ENCODE data around the gene BICDL2. TPM values are rescaled to one million over a fixed set of nuclear protein-coding genes. Genes with fewer than 3 reads are reported as not detected.
"Not testable (repeated sequence)": the region's sequence is repeated elsewhere in the genome, so short reads cannot be mapped to it uniquely, and the experiment has no call there.

Gene BICDL2
- polyA plus RNA-seq, 1 experiment = not detected

DNA sequence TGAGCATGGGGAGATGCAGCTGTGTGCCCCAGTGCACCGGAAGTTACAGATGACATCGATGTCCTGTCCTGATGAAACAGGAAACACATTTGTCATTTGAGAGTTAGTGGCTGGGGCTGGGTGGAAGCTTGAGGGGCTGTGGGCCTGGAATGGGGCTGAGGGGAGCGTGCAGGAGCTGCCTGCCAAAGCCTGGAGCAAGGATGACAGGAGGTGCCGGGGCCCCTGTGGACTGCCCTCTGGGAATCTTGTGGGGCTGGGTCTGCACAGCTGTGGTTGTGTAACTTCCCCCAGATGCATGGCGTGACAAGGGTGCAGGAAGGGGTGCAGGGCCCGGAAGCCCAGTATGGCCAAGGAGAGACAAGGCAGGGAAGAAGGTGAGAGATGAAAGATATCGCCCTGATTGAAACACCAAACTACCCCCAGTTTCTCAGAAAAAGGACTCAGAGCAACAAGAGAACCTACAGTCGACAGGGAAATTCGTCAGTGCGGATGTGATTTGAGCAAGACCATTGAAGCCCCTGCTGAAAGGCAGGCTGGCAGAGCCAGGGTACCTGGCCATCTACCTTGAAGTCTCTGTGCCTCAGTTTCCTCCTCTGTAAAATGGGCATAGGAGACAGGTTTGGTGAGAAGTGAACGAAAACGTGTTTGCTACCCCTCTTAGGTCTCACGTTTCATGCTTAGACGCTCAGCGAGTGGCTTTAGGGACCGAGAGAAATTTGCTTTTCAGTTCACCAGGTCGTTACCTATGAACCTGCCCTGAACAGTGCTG, 18.4 kb upstream of the BICDL2 start:
- CTCF ChIA-PET = interaction anchor here (1.3 kb wide), 1 partner anchor 23 kb away, joined by 7 read pairs; no protein-coding TSS in a partner anchor
- POLR2A ChIA-PET = interaction anchor here (0.6 kb wide), 1 partner anchor 102 kb away, joined by 3 read pairs; no protein-coding TSS in a partner anchor
- no peaks in the 10 kb centered on the region for H3K9me3 ChIP-seq (ENCODE audit: control insufficient read depth, insufficient read depth, low read length)
- no peak for DNase-seq (ENCODE audit: low read depth, low spot score)
- H3K27me3 ChIP-seq (ENCODE audit: control insufficient read depth, insufficient read depth, low read length) = peaks cover 8% of the 10 kb centered on the region
- no peak overlapping the region for H3K27ac ChIP-seq (ENCODE audit: low read depth, low read length)
- TF ChIP-seq, protein P1, sequence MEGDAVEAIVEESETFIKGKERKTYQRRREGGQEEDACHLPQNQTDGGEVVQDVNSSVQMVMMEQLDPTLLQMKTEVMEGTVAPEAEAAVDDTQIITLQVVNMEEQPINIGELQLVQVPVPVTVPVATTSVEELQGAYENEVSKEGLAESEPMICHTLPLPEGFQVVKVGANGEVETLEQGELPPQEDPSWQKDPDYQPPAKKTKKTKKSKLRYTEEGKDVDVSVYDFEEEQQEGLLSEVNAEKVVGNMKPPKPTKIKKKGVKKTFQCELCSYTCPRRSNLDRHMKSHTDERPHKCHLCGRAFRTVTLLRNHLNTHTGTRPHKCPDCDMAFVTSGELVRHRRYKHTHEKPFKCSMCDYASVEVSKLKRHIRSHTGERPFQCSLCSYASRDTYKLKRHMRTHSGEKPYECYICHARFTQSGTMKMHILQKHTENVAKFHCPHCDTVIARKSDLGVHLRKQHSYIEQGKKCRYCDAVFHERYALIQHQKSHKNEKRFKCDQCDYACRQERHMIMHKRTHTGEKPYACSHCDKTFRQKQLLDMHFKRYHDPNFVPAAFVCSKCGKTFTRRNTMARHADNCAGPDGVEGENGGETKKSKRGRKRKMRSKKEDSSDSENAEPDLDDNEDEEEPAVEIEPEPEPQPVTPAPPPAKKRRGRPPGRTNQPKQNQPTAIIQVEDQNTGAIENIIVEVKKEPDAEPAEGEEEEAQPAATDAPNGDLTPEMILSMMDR (IDR thresholded peaks at IDR 0.05; ENCODE audit: low read depth, low read length) = no peak
- H3K4me3 ChIP-seq (ENCODE audit: low read depth, low read length) = no peak overlapping the region

DNA sequence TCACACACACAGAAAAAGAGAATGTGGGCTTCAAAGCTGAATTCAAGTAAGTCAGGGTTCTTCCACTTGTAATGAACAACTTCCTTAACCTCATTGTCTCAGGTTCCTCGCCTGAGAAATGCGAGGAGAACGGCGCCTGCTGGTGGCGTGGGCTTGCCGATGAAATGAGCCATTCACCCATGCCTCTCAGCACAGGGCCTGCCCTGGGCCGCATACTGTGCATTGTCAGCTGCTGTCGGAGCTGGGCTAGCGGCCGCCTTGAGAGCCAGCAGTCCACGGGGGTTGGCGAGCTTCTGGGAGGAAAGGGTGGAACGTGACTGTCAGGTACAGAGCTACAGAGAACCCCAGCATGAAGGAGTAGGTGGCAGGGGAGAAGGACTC, 16.6 kb upstream of the BICDL2 start:
- CTCF ChIA-PET; H3K9me3 ChIP-seq (ENCODE audit: control insufficient read depth, insufficient read depth, low read length); POLR2A ChIA-PET; H3K4me3 ChIP-seq (ENCODE audit: low read depth, low read length); H3K27ac ChIP-seq (ENCODE audit: low read depth, low read length); DNase-seq (ENCODE audit: low read depth, low spot score): not testable (repeated sequence)
- H3K27me3 ChIP-seq (ENCODE audit: control insufficient read depth, insufficient read depth, low read length) = peaks cover 24% of the 10 kb centered on the region

DNA sequence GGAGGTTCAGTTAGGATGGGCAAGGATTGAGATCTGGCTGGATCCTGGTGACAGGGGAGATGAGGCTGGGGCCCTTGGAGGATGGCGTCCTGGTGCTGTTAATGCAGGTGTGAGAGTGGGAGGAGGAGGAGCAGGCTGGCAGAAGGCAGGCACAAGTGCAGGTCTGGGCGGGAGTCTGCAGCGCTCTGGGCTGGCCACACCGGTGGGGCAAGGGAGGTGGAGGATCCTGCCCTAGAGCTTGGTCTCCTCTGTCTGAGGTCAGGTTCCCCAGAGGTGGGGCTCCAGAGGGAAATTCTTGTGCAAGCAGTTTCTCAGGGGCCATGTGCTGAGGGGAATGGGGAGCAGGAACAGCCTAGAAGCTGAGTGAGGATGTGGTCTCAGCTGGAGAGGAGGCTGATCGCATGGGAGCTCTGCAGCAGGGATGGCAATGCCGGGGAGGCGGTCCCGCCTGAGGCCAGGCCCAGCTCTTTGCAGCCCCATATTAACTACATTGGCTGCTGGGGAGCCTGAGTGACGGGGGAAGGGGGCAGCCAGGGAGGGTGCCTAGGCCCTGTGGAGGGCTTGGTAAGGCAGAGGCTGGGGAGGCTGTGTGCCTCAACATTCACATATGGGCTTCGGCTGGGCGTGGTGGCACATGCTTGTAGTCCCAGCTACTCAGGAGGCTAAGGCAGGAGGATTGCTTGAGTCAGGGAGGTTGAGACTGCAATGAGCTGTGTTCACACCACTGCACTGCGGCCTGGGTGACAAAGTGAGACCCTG, 16.0 kb upstream of the BICDL2 start:
- peaks cover 30% of the 10 kb centered on the region for H3K27me3 ChIP-seq (ENCODE audit: control insufficient read depth, insufficient read depth, low read length)
- POLR2A ChIA-PET; H3K9me3 ChIP-seq (ENCODE audit: control insufficient read depth, insufficient read depth, low read length); H3K4me3 ChIP-seq (ENCODE audit: low read depth, low read length); DNase-seq (ENCODE audit: low read depth, low spot score); CTCF ChIA-PET; H3K27ac ChIP-seq (ENCODE audit: low read depth, low read length): not testable (repeated sequence)

DNA sequence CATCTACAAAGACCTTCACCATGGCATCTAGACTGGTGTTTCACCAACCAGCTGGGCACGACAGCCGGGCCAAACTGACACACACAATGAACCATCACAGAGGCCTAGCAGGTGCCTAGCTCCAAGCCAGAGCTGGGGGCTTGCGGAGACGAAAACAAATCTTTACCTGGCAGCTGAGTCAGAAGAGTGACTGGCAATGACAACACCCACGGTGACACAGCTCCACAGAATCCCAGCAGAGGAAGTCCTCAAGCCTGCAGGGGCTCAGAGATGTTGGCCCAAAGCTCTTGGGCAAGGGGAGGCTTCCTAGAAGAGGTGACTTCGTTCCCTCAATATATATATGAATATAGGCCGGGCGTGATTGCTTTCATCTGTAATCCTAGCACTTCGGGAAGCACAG, 14.8 kb upstream of the BICDL2 start:
- no peaks in the 10 kb centered on the region; the same call in 1 of the 2 replicates for H3K9me3 ChIP-seq (ENCODE audit: control insufficient read depth, insufficient read depth, low read length)
- ChIA-PET CTCF (interaction anchor here (1.0 to 1.2 kb wide), 2 partner anchors 12 to 24 kb away, joined by 3 read pairs; no protein-coding TSS in a partner anchor), POLR2A (no interaction called here)
- no peak overlapping the region for H3K4me3 ChIP-seq (ENCODE audit: low read depth, low read length)
- TF ChIP-seq, protein P1 (IDR thresholded peaks at IDR 0.05; ENCODE audit: low read depth, low read length) = no peak
- H3K27me3 ChIP-seq (ENCODE audit: control insufficient read depth, insufficient read depth, low read length) = peaks cover 42% of the 10 kb centered on the region
- no peak for DNase-seq (ENCODE audit: low read depth, low spot score)
- no peak overlapping the region for H3K27ac ChIP-seq (ENCODE audit: low read depth, low read length)

DNA sequence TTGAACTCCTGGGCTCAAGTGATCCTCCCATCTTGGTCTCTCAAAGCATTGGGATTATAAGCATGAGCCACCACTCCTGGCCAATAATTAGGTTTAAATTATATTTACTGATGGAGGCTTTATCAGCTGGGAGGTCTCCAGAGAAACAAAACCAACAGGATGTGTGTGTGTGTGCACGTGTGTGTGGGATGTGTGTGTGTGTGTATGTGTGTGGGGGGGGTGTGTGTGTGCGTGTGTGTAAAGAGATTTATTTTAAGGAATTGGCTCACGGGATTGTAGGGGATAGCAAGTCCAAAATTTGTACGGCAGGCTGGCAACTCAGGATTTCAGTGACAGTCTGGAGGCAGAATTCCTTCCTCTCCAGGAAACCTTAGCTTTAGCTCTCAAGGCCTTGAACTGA, 14.3 kb upstream of the BICDL2 start:
- ChIA-PET POLR2A (no interaction called here), CTCF (interaction anchor here (1.0 to 1.2 kb wide), 2 partner anchors 11 to 23 kb away, joined by 3 read pairs; no protein-coding TSS in a partner anchor)
- no peak for DNase-seq (ENCODE audit: low read depth, low spot score)
- TF ChIP-seq, protein P1 (IDR thresholded peaks at IDR 0.05; ENCODE audit: low read depth, low read length) = no peak
- H3K27me3 ChIP-seq (ENCODE audit: control insufficient read depth, insufficient read depth, low read length) = peaks cover 46% of the 10 kb centered on the region
- H3K27ac ChIP-seq (ENCODE audit: low read depth, low read length) = no peak overlapping the region
- no peak overlapping the region for H3K4me3 ChIP-seq (ENCODE audit: low read depth, low read length)
- H3K9me3 ChIP-seq (ENCODE audit: control insufficient read depth, insufficient read depth, low read length) = no peaks in the 10 kb centered on the region; the same call in 1 of the 2 replicates

DNA sequence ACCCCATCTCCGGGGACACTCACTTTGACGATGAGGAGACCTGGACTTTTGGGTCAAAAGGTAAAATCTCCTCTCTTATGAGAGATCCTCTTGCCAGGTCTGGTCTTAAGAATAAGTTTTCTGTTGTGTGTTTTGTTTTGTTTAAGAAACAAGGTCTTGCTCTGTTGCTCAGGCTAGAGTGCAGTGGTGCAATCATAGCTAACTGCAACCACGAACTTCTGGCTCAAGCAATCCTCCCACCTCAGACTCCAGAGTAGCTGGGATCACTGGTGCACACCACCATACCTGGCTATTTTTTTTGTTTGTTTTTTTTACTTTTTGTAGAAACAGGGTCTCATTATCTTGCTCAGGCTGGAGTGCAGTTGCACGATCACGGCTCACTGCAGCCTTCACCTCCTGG, 13.7 kb upstream of the BICDL2 start:
- H3K9me3 ChIP-seq (ENCODE audit: control insufficient read depth, insufficient read depth, low read length) = no peaks in the 10 kb centered on the region; the same call in 1 of the 2 replicates
- DNase-seq (ENCODE audit: low read depth, low spot score) = no peak
- no peak overlapping the region for H3K27ac ChIP-seq (ENCODE audit: low read depth, low read length)
- H3K4me3 ChIP-seq (ENCODE audit: low read depth, low read length) = no peak overlapping the region
- POLR2A ChIA-PET = no interaction called here
- peaks cover 51% of the 10 kb centered on the region for H3K27me3 ChIP-seq (ENCODE audit: control insufficient read depth, insufficient read depth, low read length)
- CTCF ChIA-PET = no interaction called here
- TF ChIP-seq, protein P1 (IDR thresholded peaks at IDR 0.05; ENCODE audit: low read depth, low read length) = no peak

Measured in AG04450 (cell line).